B cell (primary cell): ENCODE measurements around the gene TTK. TPM values are rescaled to one million over a fixed set of nuclear protein-coding genes. Genes with fewer than 3 reads are reported as not detected.
A peak's percentile ranks its signal among the peaks of the same experiment; 100 is the strongest.

Experiments
- ATAC-seq: fragments of 200-7000 bp; cut with Tn5 transposase; one replicate; pipeline ENCODE4 v1.10.0; 2021; ENCODE audit warnings: low read depth, mild to moderate bottlenecking, moderate number of reproducible peaks, moderate library complexity
- CTCF ChIA-PET: fragments of 350-600 bp; sonication (Branson Sonifier 250); formaldehyde crosslinking; loops from one replicate; lab custom pipeline; 2021; ENCODE audit warnings: antibody characterized with exemption, inconsistent platforms; lab: Charles Lee
- POLR2A ChIA-PET: fragments of 350-600 bp; sonication (Branson Sonifier 250); formaldehyde crosslinking; loops from one replicate; lab custom pipeline; 2021; ENCODE audit warnings: antibody characterized with exemption; lab: Charles Lee
- DNase-seq: peaks from one replicate; pipeline ENCODE4 v3.0.0; 2013
- H2AFZ ChIP-seq: 2 replicates; pipeline ENCODE4 v1.6.1; 2012; ENCODE audit warnings: mild to moderate bottlenecking, low read depth, low read length; ENCODE audit not compliant: insufficient read depth, poor library complexity, severe bottlenecking
- H3K27ac ChIP-seq, 2 donors: 1 replicate in 1 of 2; 2 replicates in 1 of 2; pipeline ENCODE4 v1.5.1; 2012 to 2013; ENCODE audit warnings: low read length in 2 of 2, mild to moderate bottlenecking in 2 of 2, moderate library complexity in 1 of 2
- H3K27me3 ChIP-seq, 4 experiments: fragments of 200-600 bp in 1 of 4; sonication (generic) in 1 of 4; replicated peaks in 1 of 4; 1 replicate in 2 of 4; 2 replicates in 2 of 4; pipeline versions ENCODE4 v1.6.1 to v1.7.0; 2013 to 2016; ENCODE audit warnings: low read length in 3 of 4, mild to moderate bottlenecking in 2 of 4, mixed read lengths in 1 of 4, moderate library complexity in 1 of 4; ENCODE audit not compliant: insufficient read depth in 4 of 4, control insufficient read depth in 3 of 4; ENCODE audit errors: control extremely low read depth in 1 of 4
- H3K36me3 ChIP-seq, 2 experiments: replicated peaks in 1 of 2; 1 replicate in 1 of 2; 2 replicates in 1 of 2; pipeline versions ENCODE4 v1.6.1 to v1.7.1; 2013; ENCODE audit warnings: low read length in 1 of 2; ENCODE audit not compliant: insufficient read depth in 2 of 2, control insufficient read depth in 1 of 2; ENCODE audit errors: control extremely low read depth in 1 of 2, extremely low read depth in 1 of 2
- H3K4me1 ChIP-seq, 2 donors: fragments of 200-600 bp in 1 of 2; sonication (generic) in 1 of 2; 1 replicate in 1 of 2; 2 replicates in 1 of 2; pipeline versions ENCODE4 v1.5.1 to v1.6.1; 2013 to 2017; ENCODE audit warnings: low read length in 2 of 2; ENCODE audit not compliant: control insufficient read depth in 2 of 2, insufficient read depth in 2 of 2
- H3K4me2 ChIP-seq: replicated peaks from 2 replicates; pipeline ENCODE3; 2012; ENCODE audit warnings: mild to moderate bottlenecking, low read depth, low read length; ENCODE audit not compliant: poor library complexity, severe bottlenecking
- H3K4me3 ChIP-seq, 5 experiments: fragments of 200-600 bp in 1 of 5; sonication (generic) in 1 of 5; 1 replicate in 3 of 5; 2 replicates in 2 of 5; pipeline versions ENCODE4 v1.5.1 to v1.7.0; 2011 to 2016; ENCODE audit warnings: low read length in 4 of 5, mild to moderate bottlenecking in 4 of 5, low read depth in 2 of 5, control low read depth in 1 of 5, moderate library complexity in 1 of 5; ENCODE audit not compliant: insufficient read depth in 1 of 5; ENCODE audit errors: control extremely low read depth in 1 of 5, extremely low read depth in 1 of 5
- H3K79me2 ChIP-seq: fragments of 200-600 bp; sonication (generic); one replicate; pipeline ENCODE4 v1.6.0; 2016; ENCODE audit warnings: low read length; ENCODE audit not compliant: control insufficient read depth, insufficient read depth
- H3K9ac ChIP-seq: fragments of 200-600 bp; sonication (generic); 2 replicates; pipeline ENCODE4 v1.6.1; 2017; ENCODE audit warnings: mild to moderate bottlenecking, low read length, moderate library complexity
- H3K9me3 ChIP-seq, 3 donors: one replicate each; pipeline versions ENCODE4 v1.6.1 to v1.7.1; 2013; ENCODE audit warnings: low read length in 2 of 3; ENCODE audit not compliant: control insufficient read depth in 2 of 3, insufficient read depth in 1 of 3; ENCODE audit errors: control extremely low read depth in 1 of 3
- H4K20me1 ChIP-seq: 2 replicates; pipeline ENCODE4 v1.6.0; 2012; ENCODE audit warnings: mild to moderate bottlenecking, low read length; ENCODE audit not compliant: insufficient read depth, control insufficient read depth, poor library complexity, severe bottlenecking
- H3K27ac Mint-ChIP-seq: one replicate; pipeline ENCODE4 v1.8.0; 2021; ENCODE audit warnings: mixed read lengths
- H3K27me3 Mint-ChIP-seq: one replicate; pipeline ENCODE4 v1.8.0; 2021; ENCODE audit warnings: mixed read lengths
- H3K4me1 Mint-ChIP-seq: one replicate; pipeline ENCODE4 v1.8.0; 2021; ENCODE audit warnings: mixed read lengths
- H3K4me3 Mint-ChIP-seq: one replicate; pipeline ENCODE4 v1.8.0; 2021; ENCODE audit warnings: mixed read lengths
- H3K9me3 Mint-ChIP-seq: one replicate; pipeline ENCODE4 v1.8.0; 2022; ENCODE audit warnings: mixed read lengths; ENCODE audit not compliant: insufficient read depth
- CTCF ChIP-seq: fragments of 200-600 bp; IDR thresholded peaks from one replicate; pipeline ENCODE4 v1.8.0; 2022; ENCODE audit warnings: antibody characterized with exemption, mild to moderate bottlenecking
- EZH2 ChIP-seq: IDR thresholded peaks from 2 replicates; pipeline ENCODE4 v1.6.1; 2012; ENCODE audit warnings: borderline replicate concordance, low read depth, mild to moderate bottlenecking, moderate library complexity, low read length; ENCODE audit not compliant: insufficient read depth, poor library complexity, severe bottlenecking
- WGBS: methylation state at CpG from one replicate; pipeline ENCODE4 v1.1.5; 2013; ENCODE audit warnings: missing lambda C conversion rate; ENCODE audit not compliant: insufficient coverage; 5-methylcytosine and 5-hydroxymethylcytosine counted together
- intact Hi-C: fragments of 100-400 bp; cut with micrococcal nuclease; formaldehyde crosslinking; loops from one replicate; pipeline ENCODE4 v1.10.0; 2022
- polyA plus RNA-seq: library from polyadenylated mRNA; depleted of rRNA; stranded (reverse); fragments of >200 nt; gene quantifications from 2 replicates; pipeline ENCODE4 v1.2.3, GENCODE V29; 2012
- total RNA-seq, 2 donors: library from RNA; stranded (reverse); fragments of 120-200 nt in 1 of 2; gene quantifications; 1 replicate in 1 of 2; 2 replicates in 1 of 2; pipeline versions ENCODE4 v1.2.3 to v1.2.4, GENCODE V29; 2013 to 2022

TTK gene
- total and polyA plus RNA-seq, 2 donors (not counting 1 experiment from before 2014, with no cell fraction given) = 0.25 to 0.84 TPM

- peaks cover 12 to 13% of the 10 kb centered on the region in 2 donors for H3K4me1 ChIP-seq
- Mint-ChIP-seq H3K4me3 (no peak overlapping the region), H3K9me3 (no peaks in the 10 kb centered on the region), H3K27me3 (peaks cover 12% of the 10 kb centered on the region), H3K27ac (no peak overlapping the region), H3K4me1 (peaks cover 21% of the 10 kb centered on the region)
- H4K20me1 ChIP-seq = no peaks in the 10 kb centered on the region
- ATAC-seq = no peak
- peaks cover 3% of the 10 kb centered on the region for H3K79me2 ChIP-seq
- WGBS = no CpG with 5 or more reads among the region's 1 CpG
- H2AFZ ChIP-seq = no peak overlapping the region
- H3K4me3 ChIP-seq = no peak overlapping the region
- DNase-seq = no peak
- H3K36me3 ChIP-seq = no peaks in the 10 kb centered on the region
- no peaks in the 10 kb centered on the region for H3K27me3 ChIP-seq
- H3K4me2 ChIP-seq = no peak overlapping the region
- no peak overlapping the region for H3K27ac ChIP-seq
- intact Hi-C loops = loop anchor here (5.0 kb wide), 3 partner anchors 54 to 1134 kb away; partner anchors contain the start of genes ELOVL4 and IRAK1BP1
- TF ChIP-seq CTCF (no peak), EZH2 (no peak)
- no peak overlapping the region for H3K9ac ChIP-seq
- CTCF ChIA-PET = no interaction called here
- POLR2A ChIA-PET = no interaction called here
- peaks cover 0 to 2% (median 0%) of the 10 kb centered on the region in 3 donors for H3K9me3 ChIP-seq
These were observed 3.1 kb upstream of the TTK start for GRCh38 chr6:80001337-80001736.

- TF ChIP-seq CTCF (no peak), EZH2 (no peak)
- H3K4me1 Mint-ChIP-seq = peaks cover 21% of the 10 kb centered on the region
These were observed 650 bp upstream of the TTK start for GRCh38 chr6:80003826-80004172.

More at GRCh38 chr6:80003826-80004172, 650 bp upstream of the TTK start:
- Histone ChIP-seq H3K9me3 (no peaks in the 10 kb centered on the region), H3K4me2 (peak overlapping the region; percentile 85), H4K20me1 (no peaks in the 10 kb centered on the region), H3K4me1 (peaks cover 12 to 13% of the 10 kb centered on the region in 2 donors), H3K27me3 (no peaks in the 10 kb centered on the region), H3K4me3 (peak overlapping the region; percentile 26 to 93 (median 84)), H2AFZ (peak overlapping the region; percentile 96), H3K27ac (peak overlapping the region; percentile 39 to 57), H3K79me2 (peaks cover 3% of the 10 kb centered on the region), H3K36me3 (no peaks in the 10 kb centered on the region), H3K9ac (peak overlapping the region; percentile 80)
- WGBS = 2% methylated on average over 13 of the region's 13 CpGs
- no peaks in the 10 kb centered on the region for H3K9me3 Mint-ChIP-seq
- ChIA-PET CTCF (interaction anchor here (1.6 kb wide), 1 partner anchor 90 kb away, joined by 3 read pairs; no protein-coding TSS in a partner anchor), POLR2A (no interaction called here)
- H3K27me3 Mint-ChIP-seq = peaks cover 3% of the 10 kb centered on the region
- peak; percentile 12 for ATAC-seq
- no peak for DNase-seq
- peak overlapping the region; percentile 92 for H3K4me3 Mint-ChIP-seq
- intact Hi-C loops = loop anchor here (1.0 to 5.0 kb wide), 9 partner anchors 56 to 1750 kb away; partner anchors contain the start of genes BCKDHB, ELOVL4, HMGN3 and IRAK1BP1
- H3K27ac Mint-ChIP-seq = peak overlapping the region; percentile 70
